Measurements from ENCODE around the gene APOLD1.
"Not testable (repeated sequence)": the region's sequence is repeated elsewhere in the genome, so short reads cannot be mapped to it uniquely, and the experiment has no call there.

APOLD1 gene

DNA sequence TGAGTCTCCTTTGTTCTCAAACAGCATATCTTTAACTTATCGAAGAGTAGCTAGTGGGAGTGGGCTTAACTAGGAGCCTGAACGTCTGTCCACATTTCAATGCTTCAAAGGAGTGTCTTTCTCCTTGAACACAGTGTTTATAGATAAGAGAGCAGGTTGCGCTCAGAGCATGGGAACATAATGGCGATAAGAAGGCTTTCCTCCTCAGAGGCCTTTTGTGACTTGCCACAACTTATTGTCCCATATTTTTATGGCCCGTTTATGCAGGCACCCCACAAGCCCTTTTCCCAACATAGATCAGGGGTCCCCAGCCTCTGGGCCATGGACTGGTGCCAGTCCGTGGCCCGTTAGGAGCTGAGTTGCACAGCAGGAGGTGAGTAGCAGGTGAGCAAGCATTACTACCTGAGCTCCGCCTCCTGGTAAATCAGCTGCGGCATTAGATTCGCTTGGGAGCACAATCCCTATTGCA, 25.1 kb downstream of the APOLD1 start:
- no peak for DNase-seq

DNA sequence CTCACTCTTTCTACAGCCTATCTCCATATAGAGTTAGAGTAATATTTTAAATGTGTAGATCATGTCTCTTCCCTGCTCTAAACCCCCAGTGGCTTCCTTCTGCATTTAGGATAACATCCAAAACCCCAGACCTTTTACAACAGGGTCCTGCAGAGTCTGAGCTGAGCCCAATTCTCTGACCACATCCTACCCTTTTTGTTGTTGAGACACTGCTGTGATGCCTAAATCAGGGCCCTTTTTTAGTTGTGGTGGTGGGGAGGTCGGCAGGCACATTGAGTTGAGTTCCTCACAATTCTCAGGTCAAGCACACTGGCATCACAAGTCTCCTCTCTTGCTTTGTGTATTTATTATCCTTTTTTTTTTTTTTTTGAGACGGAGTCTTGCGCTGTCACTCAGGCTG, 25.9 kb downstream of the APOLD1 start:
- no peak for DNase-seq

DNA sequence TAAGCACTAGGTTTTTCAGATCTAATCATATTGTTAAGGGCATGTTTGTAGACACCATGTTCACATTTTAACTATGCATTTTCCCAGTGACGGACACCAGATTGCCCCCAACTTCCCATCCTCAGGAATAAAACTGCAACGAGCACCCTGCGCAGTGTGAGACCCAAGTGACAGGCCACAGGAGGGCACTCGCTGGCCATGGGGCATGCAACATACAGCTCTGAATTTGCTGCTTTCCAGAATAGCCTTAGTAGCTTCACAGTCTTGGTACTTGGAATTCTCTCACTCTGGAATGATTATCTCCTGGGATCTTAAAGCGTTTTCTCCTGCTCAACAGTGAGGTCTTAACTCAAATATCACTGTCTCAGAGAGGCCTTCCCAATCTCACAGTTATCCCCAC, 26.7 kb downstream of the APOLD1 start:
- DNase-seq, result no peak

DNA sequence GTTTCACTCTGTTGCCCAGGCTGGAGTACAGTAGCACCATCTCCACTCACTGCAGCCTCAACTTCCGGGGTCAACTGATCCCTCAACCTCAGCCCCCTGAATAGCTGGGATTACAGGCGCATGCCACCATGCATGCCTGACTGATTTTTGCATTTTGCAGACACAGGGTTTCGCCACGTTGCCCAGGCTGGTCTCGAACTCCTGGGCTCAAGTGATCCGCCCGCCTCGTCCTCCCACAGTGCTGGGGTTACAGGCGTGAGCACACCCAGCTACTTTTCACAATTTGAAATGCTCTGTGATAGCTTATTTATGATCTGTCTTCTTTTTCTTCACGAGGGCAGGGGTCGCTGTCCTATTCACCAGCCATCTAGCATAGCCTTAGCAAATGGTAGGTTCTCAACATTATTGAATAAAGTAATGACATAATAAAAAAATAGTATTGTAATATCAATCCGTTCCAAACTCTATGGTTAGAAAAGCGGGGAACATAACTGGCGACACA, 27.2 kb downstream of the APOLD1 start:
- no peak for DNase-seq

DNA sequence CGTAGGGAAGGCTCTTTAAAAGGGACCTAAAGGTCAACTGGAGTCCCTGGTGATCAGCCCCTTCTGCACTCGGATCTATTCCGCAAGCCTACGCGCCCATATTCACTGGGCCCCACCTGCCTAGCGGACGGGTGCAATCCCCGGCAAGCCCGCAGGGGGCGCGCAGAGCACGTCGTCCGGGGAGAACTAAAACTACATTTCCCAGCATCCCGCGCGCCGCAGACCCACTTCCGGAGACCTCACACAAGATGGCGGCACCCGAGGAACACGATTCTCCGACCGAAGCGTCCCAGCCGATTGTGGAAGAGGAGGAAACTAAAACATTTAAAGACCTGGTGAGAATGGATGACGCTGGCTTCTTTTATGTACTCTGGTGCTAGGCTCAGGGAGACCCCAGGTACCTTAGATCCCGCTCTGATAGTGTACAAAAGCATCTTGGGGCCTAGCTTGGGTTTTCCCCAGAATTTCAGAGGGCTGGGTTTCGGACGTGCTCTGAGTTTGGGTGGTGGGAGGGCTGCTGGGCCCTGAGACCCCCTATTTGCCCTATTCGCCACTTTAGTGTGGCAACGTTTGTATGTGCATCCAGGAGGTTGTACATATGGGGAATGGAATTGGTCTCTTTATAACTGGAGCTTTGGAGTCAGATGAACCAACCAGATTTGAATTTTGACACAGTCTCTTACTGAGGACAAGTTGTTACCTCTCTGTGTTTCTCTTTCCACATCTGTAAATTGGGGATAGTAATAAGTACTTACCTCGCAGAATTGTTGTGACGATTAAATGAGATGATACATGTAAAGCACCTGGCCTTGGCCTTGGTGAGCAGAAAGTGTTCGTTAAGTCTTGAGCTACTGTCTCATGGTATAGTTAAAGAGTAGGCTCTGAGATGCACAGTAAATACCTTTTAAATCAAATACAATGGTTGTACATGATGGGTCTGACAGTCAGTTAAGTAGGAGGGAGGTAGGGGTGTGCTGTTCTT, 28.0 kb downstream of the APOLD1 start, which contains the start of gene DDX47:
DDX47 (plus strand) TSS at position 227 of the 982 bp plus-strand sequence; CDS start at position 249, 22 bp downstream.
- peak; percentile 95 for DNase-seq

DNA sequence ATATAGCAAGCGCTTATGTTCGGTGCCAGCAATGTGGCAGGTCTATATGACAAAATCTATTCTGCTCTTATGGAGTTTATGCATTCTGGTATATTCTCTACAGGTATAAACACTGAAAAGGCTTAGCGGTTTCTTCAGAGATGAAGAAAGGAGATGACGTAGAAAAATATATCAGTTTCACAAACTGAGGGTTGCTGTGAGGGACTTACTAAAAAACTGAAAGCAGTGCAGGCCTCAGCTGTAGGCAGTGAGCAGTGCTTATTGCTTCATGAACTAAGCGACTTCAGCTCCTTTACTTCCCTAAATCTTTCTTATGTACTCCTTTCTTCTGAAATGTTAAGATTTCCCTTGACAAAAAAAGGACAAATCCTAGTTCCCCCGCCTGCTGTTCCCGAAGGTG, 32.2 kb downstream of the APOLD1 start:
- no peak for DNase-seq

DNA sequence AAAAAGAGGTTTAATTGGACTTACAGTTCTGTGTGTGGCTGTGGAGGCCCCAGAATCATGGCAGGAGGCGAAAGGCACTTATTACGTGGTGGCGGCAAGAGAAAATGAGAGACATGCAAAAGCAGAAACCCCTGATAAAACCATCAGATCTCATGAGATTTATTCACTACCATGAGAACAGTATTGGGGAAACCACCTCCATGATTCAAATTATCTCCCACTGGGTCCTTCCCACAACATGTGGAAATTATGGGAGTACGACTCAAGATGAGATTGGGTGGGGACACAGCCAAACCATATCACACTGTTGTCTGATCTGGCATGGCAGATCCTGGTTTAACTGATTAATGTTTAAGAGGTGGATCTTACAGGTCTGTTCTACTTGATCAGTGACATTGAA, 33.2 kb downstream of the APOLD1 start:
- DNase-seq, result no peak

DNA sequence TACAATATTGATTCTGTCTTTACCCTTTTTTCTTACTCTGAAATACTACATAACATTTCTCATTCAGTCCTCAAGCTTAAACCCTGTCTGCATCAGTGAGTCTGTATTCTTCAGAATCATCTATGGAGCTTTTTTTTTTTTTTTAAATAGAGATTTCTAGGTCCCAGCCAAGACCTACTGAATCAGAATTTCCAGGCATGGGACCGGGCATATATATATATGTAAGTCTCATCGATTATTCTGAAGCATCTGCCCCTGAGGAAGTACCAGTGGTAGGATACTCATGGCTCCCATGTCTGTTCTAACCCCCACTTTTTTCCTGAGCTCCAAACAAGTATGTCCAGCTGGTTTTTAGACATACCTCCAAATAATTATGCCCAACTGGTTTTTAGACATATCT, 33.8 kb downstream of the APOLD1 start:
- DNase-seq, result no peak

DNA sequence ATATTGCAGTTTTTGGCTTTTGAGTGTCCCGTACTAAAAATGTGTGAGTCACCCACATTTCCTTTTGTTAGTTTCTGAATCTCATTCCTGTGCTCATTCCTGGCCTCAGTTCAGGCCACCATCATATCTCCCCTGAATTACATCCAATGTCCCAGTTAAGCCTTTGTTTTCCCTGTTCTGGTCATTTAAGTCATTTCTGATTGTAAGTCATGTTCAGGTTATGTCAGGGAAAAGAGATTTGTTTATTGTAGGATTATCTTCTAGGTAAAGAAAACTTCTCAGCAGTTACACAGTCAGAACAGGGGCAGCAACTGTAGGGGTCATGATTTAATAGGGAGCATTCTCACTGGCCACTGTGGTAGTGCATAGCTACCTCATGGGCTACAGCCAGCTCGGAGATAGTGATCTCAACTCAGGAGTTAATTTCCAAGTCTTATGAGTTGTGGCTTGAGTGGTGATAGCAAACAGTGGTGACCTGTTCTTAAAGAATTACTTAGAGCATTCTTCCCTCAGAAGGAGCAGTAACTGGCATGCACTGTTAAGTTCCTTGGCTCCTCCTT, 34.4 kb downstream of the APOLD1 start:
- DNase-seq, result no peak

DNA sequence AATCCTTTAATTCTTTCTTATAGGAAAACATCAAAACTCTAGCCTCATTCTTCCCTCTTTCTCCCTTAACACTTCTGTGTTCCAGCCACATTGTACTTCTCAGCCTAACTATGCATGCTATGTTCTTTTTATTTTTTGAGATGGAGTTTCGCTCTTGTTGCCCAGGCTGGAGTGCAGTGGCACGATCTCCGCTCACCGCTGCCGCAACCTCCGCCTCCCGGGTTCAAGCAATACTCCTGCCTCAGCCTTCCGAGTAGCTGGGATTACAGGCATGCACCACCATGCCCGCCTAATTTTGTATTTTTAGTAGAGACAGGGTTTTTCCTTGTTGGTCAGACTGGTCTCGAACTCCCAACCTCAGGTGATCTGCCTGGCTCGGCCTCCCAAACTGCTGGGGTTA, 34.9 kb downstream of the APOLD1 start:
- DNase-seq, result not testable (repeated sequence)

DNA sequence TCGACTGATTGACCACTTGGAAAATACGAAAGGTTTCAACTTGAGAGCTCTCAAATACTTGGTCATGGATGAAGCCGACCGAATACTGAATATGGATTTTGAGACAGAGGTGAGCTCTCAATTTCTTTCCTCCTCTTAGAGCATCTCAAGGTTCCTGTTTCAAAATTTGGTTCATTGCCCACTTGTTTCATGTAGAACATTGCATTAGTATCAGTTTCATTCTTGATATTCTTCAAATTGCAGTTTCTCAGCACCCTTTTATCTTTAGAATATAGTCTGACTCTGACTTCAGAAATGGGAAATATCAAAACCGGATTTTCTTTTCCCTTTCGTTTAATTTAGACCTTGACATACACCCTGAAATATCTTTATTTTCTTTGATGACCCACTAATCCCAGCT, 36.5 kb downstream of the APOLD1 start:
- no peak for DNase-seq

DNA sequence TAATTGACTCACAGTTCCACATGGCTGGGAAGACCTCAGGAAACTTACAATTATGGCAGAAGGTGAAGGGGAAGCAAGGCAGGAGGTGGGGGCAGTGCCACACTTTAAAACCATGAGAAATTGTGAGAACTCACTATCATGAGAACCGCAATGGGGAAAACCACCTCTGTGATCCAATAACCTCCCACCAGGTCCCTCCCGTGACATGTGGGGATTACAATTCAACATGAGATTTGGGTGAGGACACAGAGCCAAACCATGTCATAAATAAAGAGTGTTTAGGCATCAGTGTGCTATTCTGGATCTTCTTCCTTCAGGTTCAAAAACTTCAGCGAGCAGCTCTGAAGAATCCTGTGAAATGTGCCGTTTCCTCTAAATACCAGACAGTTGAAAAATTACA, 37.4 kb downstream of the APOLD1 start:
- no peak for DNase-seq

DNA sequence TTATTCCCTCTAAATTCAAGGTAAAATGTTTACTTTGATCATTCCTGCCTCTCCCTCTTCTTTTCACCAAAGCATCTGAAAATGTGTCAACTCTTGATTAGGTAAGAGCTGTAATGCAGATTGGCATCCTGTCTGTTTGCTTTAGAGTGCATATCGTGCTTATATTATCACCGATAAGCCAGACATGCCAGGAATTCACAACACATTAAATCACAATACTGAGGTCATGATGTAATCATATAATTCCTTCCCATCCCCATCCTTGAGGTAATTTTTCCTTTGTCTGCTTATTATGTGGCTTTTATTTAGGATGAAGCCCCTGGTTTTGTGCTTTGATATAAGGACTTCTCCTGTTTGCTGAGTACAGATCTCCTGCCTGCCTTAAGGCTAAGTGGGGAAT, 37.8 kb downstream of the APOLD1 start:
- DNase-seq, result no peak

DNA sequence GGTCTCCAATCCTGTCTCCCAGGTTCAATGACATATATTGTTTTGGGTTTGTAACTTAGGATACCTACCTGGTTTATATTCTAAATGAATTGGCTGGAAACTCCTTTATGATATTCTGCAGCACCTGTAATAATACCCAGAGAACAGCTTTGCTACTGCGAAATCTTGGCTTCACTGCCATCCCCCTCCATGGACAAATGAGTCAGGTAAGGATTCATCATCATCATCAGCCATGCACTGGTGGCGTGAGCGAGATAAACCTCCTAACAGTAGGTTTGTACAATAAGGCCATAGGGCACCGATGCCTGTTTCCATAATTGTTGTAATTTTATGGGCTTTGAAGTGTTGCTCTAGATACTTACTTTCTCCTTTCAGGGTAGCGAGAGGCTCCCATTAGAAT, 38.4 kb downstream of the APOLD1 start:
- no peak for DNase-seq

DNA sequence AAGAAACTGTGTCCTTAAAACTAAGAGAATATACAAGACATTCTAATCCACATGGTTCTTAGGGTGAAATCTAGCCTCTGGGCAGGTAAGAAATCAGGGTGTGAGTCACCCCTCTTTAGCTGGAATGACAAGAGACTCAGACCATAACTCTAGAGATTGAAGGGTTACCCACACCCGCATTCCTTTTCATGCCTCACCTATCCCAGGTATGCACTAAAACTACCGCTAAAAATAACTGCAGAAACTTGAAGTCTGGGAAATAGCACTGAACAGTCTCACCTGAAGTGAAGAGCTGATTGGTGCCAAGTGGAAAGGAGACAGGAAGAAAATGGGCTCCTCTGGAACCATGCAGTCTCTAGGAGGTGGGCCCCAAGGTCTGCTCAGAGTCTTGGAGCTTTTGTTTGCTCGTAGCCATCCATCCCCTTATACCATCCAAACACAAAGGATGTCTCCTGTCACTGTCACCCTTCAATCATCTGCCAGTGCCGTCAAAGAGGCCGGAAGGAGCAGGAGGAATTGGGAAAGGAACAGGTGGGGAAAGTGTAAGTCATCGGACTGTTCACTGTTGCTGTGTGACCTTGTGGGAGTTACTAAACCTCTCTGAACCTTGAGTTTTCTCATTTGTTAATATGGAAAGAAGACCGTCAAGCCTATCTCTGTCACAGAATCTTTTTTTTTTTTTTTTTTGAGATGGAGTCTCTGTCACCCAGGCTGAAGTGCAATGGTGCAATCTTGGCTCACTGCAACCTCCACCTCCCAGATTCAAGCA, 50.1 kb downstream of the APOLD1 start:
- no peak for DNase-seq

DNA sequence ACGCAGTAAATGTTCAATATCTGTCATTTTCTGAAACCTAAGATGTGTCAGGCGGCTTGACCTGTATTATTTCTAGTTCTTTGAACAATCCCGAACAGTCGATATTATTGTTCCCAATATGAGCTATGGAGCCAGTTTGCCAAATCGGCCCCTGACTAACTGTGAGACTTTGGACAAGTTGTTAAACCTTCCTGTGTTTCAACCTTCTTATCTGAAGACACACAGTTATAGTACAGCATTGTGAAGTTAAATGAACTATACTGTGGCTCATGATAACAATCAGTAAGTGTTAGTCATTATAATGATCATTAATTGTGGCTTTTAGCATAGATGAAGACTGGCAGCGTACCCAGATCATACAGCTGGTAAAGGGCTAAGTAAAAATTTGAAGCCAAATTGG, 51.1 kb downstream of the APOLD1 start:
- DNase-seq, result no peak

DNA sequence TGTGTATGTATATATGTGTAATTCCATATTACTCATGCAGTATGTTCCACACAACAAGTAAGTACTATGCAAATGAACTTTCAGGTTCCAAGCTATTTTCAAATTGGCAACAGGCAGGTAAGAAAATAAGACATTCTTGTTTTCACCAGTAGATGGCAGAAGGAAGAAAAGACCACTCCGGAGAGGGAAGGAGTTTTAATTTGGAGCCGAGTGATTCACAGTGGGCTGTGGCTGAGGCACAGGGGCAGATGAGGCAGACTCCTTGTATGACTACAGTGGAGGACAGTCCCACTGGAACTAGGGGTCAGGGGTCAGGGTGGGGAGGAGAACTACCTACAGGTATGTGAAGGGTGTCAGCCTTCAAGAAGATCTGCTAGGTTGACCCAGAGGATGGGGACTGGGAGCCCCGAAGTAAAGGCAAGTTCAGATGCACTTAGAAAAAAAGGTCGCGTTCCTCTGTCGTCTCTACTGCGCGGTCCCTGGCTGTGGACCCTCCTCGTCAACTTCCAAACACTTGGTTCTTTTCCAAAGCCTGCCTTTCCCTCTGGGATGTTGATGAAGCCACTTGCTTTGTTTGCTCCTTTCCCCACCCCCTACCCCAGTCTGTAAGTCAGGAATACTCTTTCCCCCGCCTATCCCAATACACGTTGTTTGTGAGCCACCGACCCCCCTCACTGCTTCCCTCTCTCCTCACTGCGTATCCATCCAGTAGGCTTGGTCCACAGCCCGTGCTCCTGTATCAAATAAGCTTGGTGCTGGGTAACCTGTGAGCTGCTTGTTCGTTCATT, 51.8 kb downstream of the APOLD1 start:
- peak; percentile 21 for DNase-seq

DNA sequence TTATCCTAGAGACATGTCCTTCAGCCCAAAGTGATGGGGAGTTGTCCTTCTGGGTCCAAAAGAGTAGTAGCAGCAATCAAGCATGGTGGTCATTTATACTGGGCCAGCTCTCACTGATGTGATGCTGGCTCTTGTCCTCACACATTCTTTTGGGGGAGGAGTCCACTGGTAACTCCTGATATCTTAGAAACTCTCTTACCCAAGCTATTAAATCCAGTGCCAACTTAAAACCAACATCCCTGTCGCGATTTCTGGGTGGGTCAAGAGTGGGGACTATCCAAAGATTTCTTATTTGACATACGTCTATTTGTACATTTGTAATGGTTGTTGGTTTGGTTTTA, 52.3 kb downstream of the APOLD1 start:
- no peak for DNase-seq

DNA sequence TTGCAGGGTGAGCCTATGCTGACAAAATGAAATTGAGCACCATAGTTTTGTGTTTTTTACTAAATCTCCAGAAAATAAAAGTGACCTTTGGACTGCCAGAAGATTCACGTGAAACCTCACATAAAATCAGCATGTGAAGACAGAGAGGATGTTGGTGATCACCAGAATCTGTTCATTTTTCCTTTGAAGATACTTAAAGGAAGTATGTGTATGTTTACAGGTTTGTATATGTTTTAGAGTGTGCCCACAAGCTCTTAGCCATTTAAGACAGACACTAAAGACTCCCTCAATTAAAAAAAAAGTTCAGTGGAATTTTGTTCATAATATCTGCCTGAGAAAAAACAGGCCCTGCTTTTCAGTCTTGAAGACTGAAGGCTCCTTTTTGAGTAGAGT, 53.5 kb downstream of the APOLD1 start:
- no peak for DNase-seq

DNA sequence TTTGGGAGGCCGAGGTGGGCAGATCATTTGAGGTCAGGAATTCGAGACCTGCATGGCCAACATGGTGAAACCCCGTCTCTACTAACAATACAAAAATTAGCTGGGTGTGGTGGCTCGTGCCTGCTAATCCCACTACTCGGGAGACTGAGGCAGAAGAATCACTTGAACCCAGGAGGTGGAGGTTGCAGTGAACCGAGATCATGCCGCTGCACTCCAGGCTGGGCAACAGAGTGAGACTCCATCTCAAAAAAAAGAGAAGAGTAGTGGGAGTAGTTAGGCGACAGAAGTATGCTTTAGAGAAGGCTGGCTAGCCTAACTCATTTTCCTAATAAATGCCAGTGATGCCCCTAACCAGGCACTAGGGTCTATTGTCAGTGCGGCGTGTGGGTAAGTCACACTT, 54.0 kb downstream of the APOLD1 start:
- DNase-seq, result not testable (repeated sequence)

DNA sequence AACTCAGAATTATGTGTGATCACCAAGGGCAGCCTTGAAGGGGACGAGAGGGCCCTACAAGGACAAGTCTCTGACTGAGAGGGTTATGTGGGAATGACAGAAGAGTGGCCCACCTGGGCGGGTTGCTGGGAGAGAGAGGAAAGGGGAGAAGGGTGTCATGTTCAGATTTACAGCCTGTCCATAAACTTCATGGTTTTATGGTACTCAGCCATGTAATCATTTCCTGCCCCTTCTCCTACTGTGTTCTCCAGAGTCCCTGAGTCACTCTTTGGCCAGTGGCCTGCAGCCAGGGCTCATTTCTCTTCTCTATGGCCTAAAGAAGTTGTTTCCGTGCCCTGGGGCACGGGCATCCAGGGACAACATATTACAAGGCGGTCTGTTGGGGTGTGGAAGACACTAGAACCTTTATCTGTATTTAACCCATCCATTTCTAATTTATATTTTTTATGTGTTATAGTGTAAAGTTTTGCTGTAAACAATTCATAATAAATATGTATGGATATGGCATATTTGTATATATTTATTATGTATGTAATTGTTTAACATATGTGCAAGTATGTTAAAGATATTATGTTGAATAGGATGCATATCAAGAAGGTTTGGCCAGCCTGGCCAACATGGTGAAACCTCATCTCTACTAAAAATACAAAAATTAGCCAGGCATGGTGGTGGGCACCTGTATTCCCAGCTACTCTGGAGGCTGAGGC, 54.6 kb downstream of the APOLD1 start:
- no peak for DNase-seq

DNA sequence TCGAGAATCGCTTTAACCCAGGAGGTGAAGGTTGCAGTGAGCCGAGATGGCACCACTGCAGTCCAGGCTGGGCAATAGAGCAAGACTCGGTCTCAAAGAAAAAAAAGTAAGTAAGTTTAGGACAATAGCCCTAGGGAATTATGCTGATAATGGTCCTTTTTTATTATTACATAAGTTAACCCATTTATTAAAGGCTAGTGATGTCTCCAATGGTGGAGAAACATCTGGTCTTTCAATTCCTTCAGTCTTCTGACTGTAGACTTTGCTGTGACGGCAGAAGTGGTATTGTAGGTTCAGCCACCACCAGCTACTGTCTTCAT, 55.1 kb downstream of the APOLD1 start:
- no peak for DNase-seq

Measured in stimulated activated naive CD4-positive, alpha-beta T cell treated with Interleukin-2 at 50 U/mL for 16 hours (primary cell).